ENCODE measurements around the gene VPS37C. TPM values are rescaled to one million over a fixed set of nuclear protein-coding genes. Genes with fewer than 3 reads are reported as not detected.
"Not testable (repeated sequence)": the region's sequence is repeated elsewhere in the genome, so short reads cannot be mapped to it uniquely, and the experiment has no call there.

VPS37C gene
- total RNA-seq, 1 donor from 2014 or later, result 24.4 TPM

DNA sequence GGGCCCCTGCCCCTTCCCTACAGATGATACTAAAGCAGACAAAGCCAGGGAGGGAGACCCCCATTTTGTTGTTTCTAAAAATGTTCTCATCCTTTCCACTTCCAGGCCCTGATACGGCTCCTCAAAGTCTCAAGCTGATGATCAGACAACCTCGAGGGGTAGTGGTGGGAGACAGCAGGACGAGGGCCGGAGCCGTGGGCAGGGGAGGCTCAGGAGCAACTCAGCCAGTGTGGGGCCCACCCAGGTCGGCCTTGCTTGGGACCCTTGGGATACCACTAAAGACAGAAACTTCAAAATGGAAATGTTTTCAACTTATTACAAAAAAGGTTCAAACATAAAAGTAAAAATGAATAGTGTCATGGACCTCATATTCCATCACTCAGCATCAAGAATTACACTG, 15.2 kb upstream of the VPS37C start:
- no peak for DNase-seq (ENCODE audit: low read depth)

GRCh38 chr11:61174949-61175348, 13.7 kb upstream of the VPS37C start:
- no peak for DNase-seq (ENCODE audit: low read depth)

DNA sequence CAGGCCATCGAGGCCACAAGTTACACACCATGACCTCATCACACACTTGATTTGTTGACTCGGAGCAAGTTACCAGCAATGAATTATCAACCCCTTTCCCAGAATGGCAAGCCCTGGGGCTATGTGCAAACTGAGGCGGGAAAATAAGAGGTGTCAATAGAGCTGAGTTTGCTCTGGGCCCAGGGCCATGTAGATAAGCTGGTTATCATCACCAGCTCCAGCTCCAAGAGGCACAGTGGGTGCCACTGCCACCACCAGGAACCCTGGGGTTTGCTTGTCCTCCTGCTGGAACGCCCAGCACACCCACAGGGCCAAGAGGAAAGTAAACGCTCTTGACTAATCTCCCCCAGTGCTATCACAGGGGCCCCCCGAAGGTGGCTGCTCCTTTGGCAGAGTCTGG, 13.0 kb upstream of the VPS37C start:
- no peak for DNase-seq (ENCODE audit: low read depth)

GRCh38 chr11:61173456-61173855, 12.2 kb upstream of the VPS37C start:
- peak; percentile 55 for DNase-seq (ENCODE audit: low read depth)

- no peak for DNase-seq (ENCODE audit: low read depth)
Observed at GRCh38 chr11:61172888-61173287, 11.7 kb upstream of the VPS37C start.

DNA sequence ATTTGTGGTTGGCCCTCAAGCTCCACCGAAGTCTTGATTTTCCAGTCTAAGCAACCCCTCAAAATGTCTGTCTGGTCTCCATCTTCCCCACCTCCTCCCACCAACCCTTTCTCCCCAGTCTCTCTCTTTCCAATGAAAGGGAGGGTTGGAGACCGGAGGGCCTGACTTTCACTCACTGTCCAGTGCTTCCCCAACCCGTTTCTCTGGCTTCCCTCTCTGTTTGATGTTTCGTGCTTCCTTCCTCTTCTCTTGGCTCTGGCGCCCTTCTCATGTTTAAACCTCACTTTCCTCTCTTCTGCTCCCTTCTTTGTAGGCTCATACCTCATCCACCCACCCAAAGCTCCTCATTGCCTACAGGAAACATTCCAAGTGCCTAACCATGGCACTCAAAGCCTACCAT, 11.1 kb upstream of the VPS37C start:
- no peak for DNase-seq (ENCODE audit: low read depth)

- DNase-seq (ENCODE audit: low read depth), result no peak
Observed at GRCh38 chr11:61171907-61172306, 10.7 kb upstream of the VPS37C start.

DNA sequence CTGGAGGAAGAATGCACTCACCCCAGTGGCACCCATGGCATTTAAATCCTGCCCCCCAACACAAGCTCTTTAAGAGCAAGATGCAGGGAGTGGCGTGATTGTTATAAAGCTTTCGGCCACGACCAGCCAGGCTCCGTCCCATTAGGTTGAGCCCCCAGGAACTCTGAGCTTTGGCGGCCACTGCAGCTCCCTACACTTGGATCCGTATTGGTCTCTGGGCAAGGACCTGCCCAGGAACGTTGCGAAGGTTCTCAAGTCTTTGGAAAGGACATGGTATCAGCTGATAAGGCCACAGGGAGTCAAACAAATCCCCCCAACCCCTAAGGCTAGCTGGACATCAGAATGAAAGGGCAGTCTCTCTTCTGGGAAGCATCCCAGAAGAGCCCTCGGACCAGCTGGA, 9.3 kb upstream of the VPS37C start:
- no peak for DNase-seq (ENCODE audit: low read depth)

DNA sequence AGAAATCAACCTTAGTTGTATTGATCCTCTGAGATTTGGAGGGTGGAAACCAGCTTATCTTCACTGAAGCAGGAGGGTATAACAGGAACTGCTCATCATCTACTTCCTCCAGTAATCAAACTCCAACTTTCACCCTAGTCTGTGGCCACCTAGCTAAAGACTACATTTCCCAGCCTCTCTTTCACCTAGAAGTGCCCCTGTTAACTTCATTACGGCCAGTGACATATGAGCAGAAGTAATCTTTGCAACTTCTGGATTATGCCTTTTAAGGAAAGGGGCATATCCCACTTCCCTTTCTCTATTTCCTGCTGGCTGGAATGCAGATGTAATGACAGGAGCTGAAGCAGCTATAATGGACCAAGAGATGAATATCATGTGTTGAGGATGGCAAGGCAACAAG, 7.6 kb upstream of the VPS37C start:
- DNase-seq (ENCODE audit: low read depth), result no peak

DNA sequence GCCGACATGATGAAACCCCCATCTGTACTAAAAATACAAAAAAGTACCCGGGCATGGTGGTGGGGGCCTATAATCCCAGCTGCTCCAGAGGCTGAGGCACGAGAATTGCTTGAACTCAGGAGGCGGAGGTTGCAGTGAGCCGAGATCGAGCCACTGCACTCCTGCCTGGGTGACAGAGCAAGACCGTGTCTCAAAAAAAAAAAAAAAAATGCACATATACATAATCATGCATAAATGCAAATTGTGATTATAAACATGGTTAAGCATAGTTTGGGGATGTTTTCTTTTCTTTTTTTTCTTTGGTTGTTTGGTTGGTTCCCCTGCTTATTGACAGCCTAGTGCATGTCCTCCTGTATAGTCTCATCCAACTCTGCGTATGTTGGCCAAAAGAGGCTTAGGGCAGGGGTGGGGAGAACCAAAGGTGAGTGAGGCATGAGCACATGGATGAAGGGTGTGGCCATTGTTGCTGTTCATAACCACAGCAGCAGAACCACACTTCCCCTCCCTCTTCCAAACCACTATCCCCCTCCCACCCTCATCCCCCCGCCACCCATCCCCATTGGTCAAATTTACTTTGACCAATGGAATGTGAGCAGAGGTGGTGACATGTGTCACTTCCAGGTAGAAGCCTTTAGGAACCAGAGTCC, 6.9 kb upstream of the VPS37C start:
- no peak for DNase-seq (ENCODE audit: low read depth)

DNA sequence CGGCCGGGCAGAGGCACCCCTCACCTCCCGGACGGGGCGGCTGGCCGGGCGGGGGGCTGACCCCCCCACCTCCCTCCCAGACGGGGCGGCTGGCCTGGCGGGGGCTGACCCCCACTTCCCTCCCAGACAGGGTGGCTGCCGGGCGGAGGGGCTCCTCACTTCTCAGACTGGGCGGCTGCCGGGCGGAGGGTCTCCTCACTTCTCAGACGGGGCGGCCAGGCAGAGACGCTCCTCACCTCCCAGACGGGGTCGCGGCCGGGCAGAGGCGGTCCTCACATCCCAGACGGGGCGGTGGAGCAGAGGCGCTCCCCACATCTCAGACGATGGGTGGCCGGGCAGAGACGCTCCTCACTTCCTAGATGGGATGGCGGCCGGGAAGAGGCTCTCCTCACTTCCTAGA, 5.1 kb upstream of the VPS37C start:
- DNase-seq (ENCODE audit: low read depth), result not testable (repeated sequence)

- not testable (repeated sequence) for DNase-seq (ENCODE audit: low read depth)
Observed at GRCh38 chr11:61165785-61166184, 4.6 kb upstream of the VPS37C start.

- DNase-seq (ENCODE audit: low read depth), result no peak
Observed at GRCh38 chr11:61164606-61165424, 3.6 kb upstream of the VPS37C start.

DNA sequence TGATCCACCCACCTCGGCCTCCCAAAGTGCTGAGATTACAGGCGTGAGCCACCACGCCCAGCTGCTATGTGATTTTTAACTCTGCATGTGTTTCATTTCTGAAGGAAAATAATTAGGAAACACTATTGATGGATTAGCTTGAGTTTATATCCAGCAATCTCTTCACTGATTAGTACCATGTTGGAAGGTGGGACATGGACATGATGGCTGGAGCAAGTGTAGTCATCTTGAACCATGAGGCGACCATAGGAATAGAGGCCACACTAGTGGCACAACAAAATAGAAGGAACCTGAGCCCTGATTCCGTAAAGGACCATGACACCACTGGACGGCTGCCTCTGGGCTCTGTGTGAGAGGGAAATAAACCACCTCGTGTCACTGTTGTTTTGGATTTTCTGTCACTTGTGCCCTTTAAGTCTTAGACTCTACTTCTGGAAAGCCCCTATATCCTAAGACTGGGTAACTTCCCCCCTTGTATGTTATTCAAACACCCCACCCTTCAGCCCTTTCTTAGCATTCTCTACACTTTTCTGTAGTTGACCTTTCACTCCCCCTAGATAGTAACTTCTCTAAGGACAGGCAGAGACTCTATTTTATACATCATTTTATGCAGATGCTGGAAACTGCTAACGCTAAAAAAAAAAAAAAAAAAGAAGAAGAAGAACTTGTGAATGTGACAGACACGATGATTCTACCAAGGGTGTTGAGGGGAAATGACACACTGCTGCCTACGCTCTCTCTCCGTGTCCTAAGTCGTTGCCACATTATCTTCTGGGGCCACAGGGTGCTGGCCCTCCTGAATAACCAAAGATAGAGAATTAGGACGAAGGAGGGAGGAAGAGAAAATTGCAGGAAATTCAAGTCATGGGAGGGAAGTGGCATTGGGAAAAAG, 2.7 kb upstream of the VPS37C start:
- DNase-seq (ENCODE audit: low read depth), result no peak

DNA sequence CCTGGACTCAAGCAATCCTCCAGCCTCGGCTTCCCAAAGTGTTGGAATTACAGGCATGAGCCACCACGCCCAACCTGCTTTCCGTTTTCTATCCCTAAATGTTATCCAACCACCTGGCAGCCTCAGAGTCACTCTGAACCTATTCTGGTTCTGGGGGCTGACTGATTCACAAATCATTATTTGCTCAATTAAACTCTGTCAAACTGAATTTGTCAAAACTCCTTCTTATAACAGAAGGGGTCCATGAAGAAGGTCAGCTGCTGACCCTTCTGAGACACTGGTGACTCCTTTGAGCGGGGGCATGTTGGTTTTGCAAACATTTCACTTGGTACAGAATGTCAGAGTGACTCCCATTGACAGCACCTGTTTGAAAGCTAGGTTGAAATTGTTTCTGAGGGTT, 1.8 kb upstream of the VPS37C start:
- DNase-seq (ENCODE audit: low read depth), result no peak

- DNase-seq (ENCODE audit: low read depth), result peak; percentile 31
Observed at GRCh38 chr11:61162092-61162941, 1.1 kb upstream of the VPS37C start.

DNA sequence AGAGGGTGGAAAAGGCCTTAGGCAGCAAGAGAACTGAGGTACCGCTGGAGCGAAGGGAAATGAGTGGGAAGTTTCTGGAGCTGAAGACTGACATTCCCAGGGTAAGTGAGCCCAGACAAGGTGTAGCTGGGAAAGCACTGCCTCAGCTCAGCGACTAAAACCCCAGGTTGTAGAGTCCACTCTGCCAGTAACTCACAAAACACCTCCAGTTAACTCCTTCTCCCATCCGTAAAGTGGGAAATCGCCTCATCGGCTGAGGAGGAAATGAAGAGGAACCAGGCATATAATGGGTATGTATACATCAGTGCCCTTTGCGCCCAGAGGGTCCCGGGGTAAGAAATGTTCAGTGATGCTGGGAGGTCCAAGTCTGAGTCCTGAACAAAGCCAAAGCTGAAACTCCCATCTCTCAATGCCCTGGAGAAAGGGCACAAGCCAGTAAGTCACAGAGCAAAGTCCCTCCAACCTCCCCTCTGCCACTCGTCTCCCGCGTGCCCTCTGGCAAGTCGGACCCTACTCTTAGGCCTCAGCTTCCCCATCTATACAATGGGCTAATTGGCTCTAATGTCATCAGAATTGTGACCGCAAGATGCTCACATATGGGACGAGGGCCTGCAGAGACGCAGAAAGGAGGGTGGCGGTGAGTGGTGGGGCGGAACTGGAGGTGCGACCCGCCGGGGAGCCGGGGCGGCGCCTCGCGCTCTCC, 588 bp downstream of the VPS37C start:
- no peak for DNase-seq (ENCODE audit: low read depth)

DNA sequence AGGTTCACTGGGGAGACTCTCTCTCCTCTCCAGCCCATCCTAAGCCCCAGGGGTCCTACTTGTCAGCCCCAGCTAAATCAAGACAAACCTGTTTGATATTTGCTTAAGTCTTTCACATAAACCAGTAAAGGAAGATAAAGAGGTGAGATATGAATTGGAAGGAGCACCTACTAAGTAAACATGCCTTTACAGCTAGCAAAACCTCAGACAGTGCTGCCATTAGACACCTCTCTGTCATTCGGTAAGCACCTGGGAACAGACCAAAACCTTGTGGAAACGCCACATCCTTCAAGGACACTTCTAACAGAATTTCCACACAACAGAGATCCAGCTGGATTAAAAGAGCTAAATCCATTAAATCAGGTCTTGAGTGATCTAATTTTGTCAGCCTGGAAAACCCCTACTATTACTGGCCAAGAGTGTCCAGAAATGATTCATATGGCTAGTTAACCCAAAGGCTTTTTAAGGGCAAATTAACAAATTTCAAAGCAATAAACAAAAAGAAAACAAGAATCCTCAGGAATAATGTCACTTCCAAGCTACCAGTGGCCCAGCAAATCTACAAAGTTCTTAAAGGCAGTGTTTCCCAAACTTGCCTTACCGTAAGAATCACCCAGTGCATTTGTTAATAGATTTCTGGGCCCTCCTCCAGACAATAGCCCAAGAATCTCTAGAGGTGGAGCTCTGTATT, 2.4 kb downstream of the VPS37C start:
- peak; percentile 37 for DNase-seq (ENCODE audit: low read depth)

DNA sequence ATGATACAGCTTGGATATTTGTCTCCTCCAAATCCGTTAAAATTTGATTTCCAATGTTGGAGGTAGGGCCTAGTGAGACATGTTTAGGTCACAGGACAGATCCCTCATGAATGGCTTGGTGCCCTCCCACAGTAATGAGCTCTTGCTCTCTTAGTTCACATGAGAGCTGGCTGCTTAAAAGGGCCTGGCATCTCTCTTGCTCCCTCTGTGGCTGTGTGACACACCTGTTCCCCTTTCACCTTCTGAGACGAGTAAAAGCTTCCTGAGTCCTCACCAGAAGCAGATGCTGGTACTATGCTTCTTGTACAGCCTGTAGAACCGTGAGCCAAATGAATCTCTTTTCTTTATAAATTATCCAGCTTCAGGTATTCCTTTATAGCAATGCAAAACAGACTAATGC, 3.5 kb downstream of the VPS37C start:
- DNase-seq (ENCODE audit: low read depth), result peak; percentile 34

DNA sequence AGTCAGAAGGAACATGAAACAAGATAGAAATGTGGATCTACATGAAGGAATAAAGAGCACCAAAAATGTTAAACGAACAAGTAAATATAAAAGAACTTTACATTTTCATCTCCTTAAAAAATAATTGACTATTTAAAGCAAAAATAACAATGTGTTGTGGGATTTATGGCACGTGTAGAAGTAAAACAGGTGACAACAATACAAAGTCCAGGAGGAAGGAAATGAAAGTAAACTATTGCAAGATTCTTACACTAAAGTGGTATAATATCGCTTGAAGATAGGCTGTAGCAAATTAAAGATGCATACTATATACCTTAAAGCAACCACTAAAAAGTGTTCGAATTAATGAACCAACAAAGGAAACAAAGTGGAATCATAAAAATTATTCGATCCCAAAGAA, 5.5 kb downstream of the VPS37C start:
- DNase-seq (ENCODE audit: low read depth), result no peak
